Measurements from ENCODE around the gene ADGRD2.

Gene ADGRD2

DNA sequence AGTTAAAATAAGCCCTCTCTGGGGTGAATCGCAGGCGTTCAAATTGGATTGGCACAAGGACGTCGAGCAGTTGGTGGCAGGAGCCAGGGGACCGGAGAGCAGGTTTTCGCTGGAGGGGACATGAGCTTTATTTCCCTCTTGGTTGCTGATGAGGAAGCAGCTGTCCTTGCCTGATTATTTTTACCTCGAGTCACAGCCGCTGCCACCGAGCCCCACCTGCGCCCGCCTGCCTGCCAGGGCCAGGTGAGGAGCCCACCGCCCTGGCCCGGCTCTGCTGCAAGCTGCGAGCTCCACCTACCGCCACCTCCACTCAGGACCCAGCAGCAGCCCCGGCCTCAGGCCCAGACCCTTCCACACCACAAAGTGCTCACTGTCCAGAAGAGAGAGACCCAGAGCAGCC lies 9.0 kb upstream of the ADGRD2 start:
- no peak overlapping the region for H2BK5ac ChIP-seq (ENCODE audit: low read depth, low read length, poor library complexity)
- no peak overlapping the region for H3K4me3 ChIP-seq (ENCODE audit: low read depth, low read length)
- H3K4me2 ChIP-seq (ENCODE audit: low read length), result no peak overlapping the region
- no peak overlapping the region for H3K14ac ChIP-seq (ENCODE audit: low read length)
- no peaks in the 10 kb centered on the region for H3K79me1 ChIP-seq (ENCODE audit: low read length)
- H3K27ac ChIP-seq (ENCODE audit: low read depth, low read length), result no peak overlapping the region
- no peak overlapping the region for H2BK12ac ChIP-seq (ENCODE audit: low read length)
- H3K4ac ChIP-seq (ENCODE audit: low read depth, low read length), result no peak overlapping the region
- no peaks in the 10 kb centered on the region for H3K36me3 ChIP-seq (ENCODE audit: control insufficient read depth in 1 of 2, insufficient read depth in 2 of 2, low read length in 2 of 2)
- no peak overlapping the region for H4K8ac ChIP-seq (ENCODE audit: low read depth, low read length)
- H3K79me2 ChIP-seq (ENCODE audit: control insufficient read depth, insufficient read depth, low read length, poor library complexity), result no peaks in the 10 kb centered on the region
- H3K9me3 ChIP-seq (ENCODE audit: insufficient read depth, low read depth, low read length), result peaks cover 4% of the 10 kb centered on the region
- no peak overlapping the region for H2AK5ac ChIP-seq (ENCODE audit: low read length)
- WGBS (ENCODE audit: extremely low coverage, insufficient coverage, insufficient read length), result no CpG with 5 or more reads among the region's 16 CpGs
- H3K23ac ChIP-seq (ENCODE audit: low read length), result no peak overlapping the region
- H3K4me1 ChIP-seq (ENCODE audit: control insufficient read depth in 1 of 2, insufficient read depth in 2 of 2, low read length in 2 of 2), result no peaks in the 10 kb centered on the region
- no peak overlapping the region for H3K18ac ChIP-seq (ENCODE audit: low read length)
- H3K27me3 ChIP-seq (ENCODE audit: insufficient read depth, low read length), result no peaks in the 10 kb centered on the region
- H4K12ac ChIP-seq (ENCODE audit: low read depth, low read length), result no peak overlapping the region
- H2BK120ac ChIP-seq (ENCODE audit: insufficient read depth, low read length, poor library complexity), result no peak overlapping the region
- H4K91ac ChIP-seq (ENCODE audit: low read depth, low read length), result no peak overlapping the region
- no peak overlapping the region for H3K9ac ChIP-seq (ENCODE audit: low read length)
- H2AFZ ChIP-seq (ENCODE audit: insufficient read depth, low read length, poor library complexity), result no peak overlapping the region
- DNase-seq, result no peak

DNA sequence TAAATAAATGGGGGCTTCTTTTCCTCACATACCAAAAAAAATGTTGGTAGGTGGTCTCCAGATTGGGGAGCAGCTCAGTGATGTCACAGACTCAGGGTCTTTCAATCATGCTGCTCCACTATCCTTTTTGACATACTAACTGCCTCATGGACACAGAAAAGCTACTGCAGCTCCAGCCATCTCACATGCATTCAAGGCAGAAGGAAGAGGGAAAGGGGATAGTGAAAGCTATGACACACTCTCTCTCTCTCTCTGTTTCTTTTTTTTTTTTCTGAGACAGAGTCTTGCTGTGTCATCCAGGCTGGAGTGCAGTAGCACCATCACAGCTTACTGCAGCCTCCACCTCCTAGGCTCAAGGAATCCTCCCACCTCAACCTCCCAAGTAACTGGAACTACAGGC lies 7.9 kb upstream of the ADGRD2 start:
- H3K79me2 ChIP-seq (ENCODE audit: control insufficient read depth, insufficient read depth, low read length, poor library complexity), result no peaks in the 10 kb centered on the region
- H2BK12ac ChIP-seq (ENCODE audit: low read length), result no peak overlapping the region
- H3K36me3 ChIP-seq (ENCODE audit: control insufficient read depth in 1 of 2, insufficient read depth in 2 of 2, low read length in 2 of 2), result no peaks in the 10 kb centered on the region
- no peak overlapping the region for H3K9ac ChIP-seq (ENCODE audit: low read length)
- no peak overlapping the region for H2AFZ ChIP-seq (ENCODE audit: insufficient read depth, low read length, poor library complexity)
- H2AK5ac ChIP-seq (ENCODE audit: low read length), result no peak overlapping the region
- H3K9me3 ChIP-seq (ENCODE audit: insufficient read depth, low read depth, low read length), result peaks cover 4% of the 10 kb centered on the region
- no peak overlapping the region for H4K8ac ChIP-seq (ENCODE audit: low read depth, low read length)
- H2BK5ac ChIP-seq (ENCODE audit: low read depth, low read length, poor library complexity), result no peak overlapping the region
- H3K4me3 ChIP-seq (ENCODE audit: low read depth, low read length), result no peak overlapping the region
- no peaks in the 10 kb centered on the region for H3K79me1 ChIP-seq (ENCODE audit: low read length)
- H4K12ac ChIP-seq (ENCODE audit: low read depth, low read length), result no peak overlapping the region
- H4K91ac ChIP-seq (ENCODE audit: low read depth, low read length), result no peak overlapping the region
- H3K14ac ChIP-seq (ENCODE audit: low read length), result no peak overlapping the region
- no peak overlapping the region for H3K4ac ChIP-seq (ENCODE audit: low read depth, low read length)
- H2BK120ac ChIP-seq (ENCODE audit: insufficient read depth, low read length, poor library complexity), result no peak overlapping the region
- no peak overlapping the region for H3K23ac ChIP-seq (ENCODE audit: low read length)
- H3K4me1 ChIP-seq (ENCODE audit: control insufficient read depth in 1 of 2, insufficient read depth in 2 of 2, low read length in 2 of 2), result no peaks in the 10 kb centered on the region
- no peak overlapping the region for H3K27ac ChIP-seq (ENCODE audit: low read depth, low read length)
- H3K27me3 ChIP-seq (ENCODE audit: insufficient read depth, low read length), result no peaks in the 10 kb centered on the region
- H3K18ac ChIP-seq (ENCODE audit: low read length), result no peak overlapping the region
- H3K4me2 ChIP-seq (ENCODE audit: low read length), result no peak overlapping the region
- DNase-seq, result no peak

DNA sequence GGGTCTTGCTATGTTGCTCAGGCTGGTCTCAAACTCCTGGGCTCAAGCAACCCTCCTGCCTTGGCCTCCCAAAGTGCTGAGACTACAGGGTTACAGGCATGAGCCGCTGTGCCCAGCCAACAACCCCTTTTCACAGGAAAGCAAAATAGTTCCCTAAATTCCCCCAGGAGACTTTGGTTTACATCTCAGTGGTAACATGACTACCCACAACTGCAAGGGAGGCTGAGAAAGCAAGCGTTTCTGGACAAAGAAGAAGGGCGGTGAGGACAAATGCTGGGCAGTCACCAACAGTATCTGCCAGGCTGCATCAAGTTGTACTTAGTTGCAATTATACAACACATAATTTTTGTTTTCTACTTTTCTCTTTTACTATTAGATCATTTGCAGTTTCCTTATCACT lies 7.4 kb upstream of the ADGRD2 start:
- Histone ChIP-seq H2AFZ (ENCODE audit: insufficient read depth, low read length, poor library complexity) (no peak overlapping the region), H3K4me3 (ENCODE audit: low read depth, low read length) (no peak overlapping the region), H2AK5ac (ENCODE audit: low read length) (no peak overlapping the region), H2BK120ac (ENCODE audit: insufficient read depth, low read length, poor library complexity) (no peak overlapping the region), H4K8ac (ENCODE audit: low read depth, low read length) (no peak overlapping the region), H3K36me3 (ENCODE audit: control insufficient read depth in 1 of 2, insufficient read depth in 2 of 2, low read length in 2 of 2) (no peaks in the 10 kb centered on the region), H4K12ac (ENCODE audit: low read depth, low read length) (no peak overlapping the region), H3K23ac (ENCODE audit: low read length) (no peak overlapping the region), H2BK12ac (ENCODE audit: low read length) (no peak overlapping the region), H4K91ac (ENCODE audit: low read depth, low read length) (no peak overlapping the region), H3K27ac (ENCODE audit: low read depth, low read length) (no peak overlapping the region), H2BK5ac (ENCODE audit: low read depth, low read length, poor library complexity) (no peak overlapping the region), H3K14ac (ENCODE audit: low read length) (no peak overlapping the region), H3K9me3 (ENCODE audit: insufficient read depth, low read depth, low read length) (peaks cover 4% of the 10 kb centered on the region), H3K27me3 (ENCODE audit: insufficient read depth, low read length) (no peaks in the 10 kb centered on the region), H3K4me1 (ENCODE audit: control insufficient read depth in 1 of 2, insufficient read depth in 2 of 2, low read length in 2 of 2) (no peaks in the 10 kb centered on the region), H3K79me2 (ENCODE audit: control insufficient read depth, insufficient read depth, low read length, poor library complexity) (no peaks in the 10 kb centered on the region), H3K4me2 (ENCODE audit: low read length) (no peak overlapping the region), H3K18ac (ENCODE audit: low read length) (no peak overlapping the region), H3K79me1 (ENCODE audit: low read length) (no peaks in the 10 kb centered on the region), H3K4ac (ENCODE audit: low read depth, low read length) (no peak overlapping the region), H3K9ac (ENCODE audit: low read length) (no peak overlapping the region)
- no peak for DNase-seq
- WGBS (ENCODE audit: extremely low coverage, insufficient coverage, insufficient read length), result no CpG with 5 or more reads among the region's 3 CpGs

DNA sequence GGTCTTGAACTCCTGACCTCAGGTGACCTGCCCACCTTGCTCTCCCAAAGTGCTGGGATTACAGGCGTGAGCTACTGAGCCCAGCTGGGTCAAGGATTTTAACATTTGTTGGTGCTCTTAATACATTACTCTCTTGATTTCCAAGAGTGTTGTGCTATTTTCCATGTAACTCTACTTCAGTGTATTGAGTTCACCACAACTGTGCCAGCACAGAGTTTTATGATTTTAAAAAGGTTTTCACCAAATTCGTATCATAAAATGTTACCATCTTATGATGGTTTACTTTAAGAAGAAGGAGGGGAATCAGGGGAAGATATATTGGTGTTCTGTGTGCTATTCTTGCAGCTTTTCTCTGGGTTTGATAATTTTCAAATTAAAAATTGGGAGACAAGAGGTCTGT lies 6.6 kb upstream of the ADGRD2 start:
- Histone ChIP-seq H3K4me1 (ENCODE audit: control insufficient read depth in 1 of 2, insufficient read depth in 2 of 2, low read length in 2 of 2) (no peaks in the 10 kb centered on the region), H4K8ac (ENCODE audit: low read depth, low read length) (no peak overlapping the region), H3K27me3 (ENCODE audit: insufficient read depth, low read length) (no peaks in the 10 kb centered on the region), H2AK5ac (ENCODE audit: low read length) (no peak overlapping the region), H3K27ac (ENCODE audit: low read depth, low read length) (no peak overlapping the region), H4K12ac (ENCODE audit: low read depth, low read length) (no peak overlapping the region), H3K14ac (ENCODE audit: low read length) (no peak overlapping the region), H2AFZ (ENCODE audit: insufficient read depth, low read length, poor library complexity) (no peak overlapping the region), H3K23ac (ENCODE audit: low read length) (no peak overlapping the region), H4K91ac (ENCODE audit: low read depth, low read length) (no peak overlapping the region), H3K79me2 (ENCODE audit: control insufficient read depth, insufficient read depth, low read length, poor library complexity) (no peaks in the 10 kb centered on the region), H3K4me2 (ENCODE audit: low read length) (no peak overlapping the region), H3K18ac (ENCODE audit: low read length) (no peak overlapping the region), H3K4ac (ENCODE audit: low read depth, low read length) (no peak overlapping the region), H2BK12ac (ENCODE audit: low read length) (no peak overlapping the region), H3K79me1 (ENCODE audit: low read length) (no peaks in the 10 kb centered on the region), H3K9me3 (ENCODE audit: insufficient read depth, low read depth, low read length) (peaks cover 4% of the 10 kb centered on the region), H2BK5ac (ENCODE audit: low read depth, low read length, poor library complexity) (no peak overlapping the region), H3K9ac (ENCODE audit: low read length) (no peak overlapping the region), H3K4me3 (ENCODE audit: low read depth, low read length) (no peak overlapping the region), H2BK120ac (ENCODE audit: insufficient read depth, low read length, poor library complexity) (no peak overlapping the region), H3K36me3 (ENCODE audit: control insufficient read depth in 1 of 2, insufficient read depth in 2 of 2, low read length in 2 of 2) (no peaks in the 10 kb centered on the region)
- WGBS (ENCODE audit: extremely low coverage, insufficient coverage, insufficient read length), result no CpG with 5 or more reads among the region's 2 CpGs
- DNase-seq, result no peak

DNA sequence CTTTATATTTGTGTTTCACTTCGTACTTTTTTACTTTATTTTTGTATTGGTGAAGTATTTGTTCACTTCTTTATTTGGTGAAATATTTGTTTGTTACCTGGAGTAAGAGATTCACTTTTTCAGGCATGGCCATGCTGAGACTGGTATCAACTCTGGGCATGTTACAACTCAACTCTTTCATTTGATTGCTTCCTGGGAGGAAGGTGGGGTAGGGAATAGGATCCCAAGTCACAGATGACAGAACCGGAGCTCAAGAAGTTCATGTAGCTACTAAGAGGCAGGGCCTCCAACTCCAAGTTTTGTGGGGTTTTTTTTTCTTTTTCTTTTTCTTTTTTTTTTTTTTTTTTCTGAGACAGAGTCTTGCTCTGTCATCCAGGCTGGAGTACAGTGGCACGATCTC lies 6.1 kb upstream of the ADGRD2 start:
- no peak for DNase-seq
- Histone ChIP-seq H2BK5ac (ENCODE audit: low read depth, low read length, poor library complexity) (no peak overlapping the region), H2AK5ac (ENCODE audit: low read length) (no peak overlapping the region)

More for the DNA sequence above, 6.1 kb upstream of the ADGRD2 start:
- Histone ChIP-seq H3K4ac (ENCODE audit: low read depth, low read length) (no peak overlapping the region), H3K9ac (ENCODE audit: low read length) (no peak overlapping the region), H3K4me2 (ENCODE audit: low read length) (no peak overlapping the region), H3K27me3 (ENCODE audit: insufficient read depth, low read length) (no peaks in the 10 kb centered on the region), H3K36me3 (ENCODE audit: control insufficient read depth in 1 of 2, insufficient read depth in 2 of 2, low read length in 2 of 2) (no peaks in the 10 kb centered on the region), H2BK120ac (ENCODE audit: insufficient read depth, low read length, poor library complexity) (no peak overlapping the region), H3K14ac (ENCODE audit: low read length) (no peak overlapping the region), H4K12ac (ENCODE audit: low read depth, low read length) (no peak overlapping the region), H3K9me3 (ENCODE audit: insufficient read depth, low read depth, low read length) (peaks cover 4% of the 10 kb centered on the region), H3K79me1 (ENCODE audit: low read length) (no peaks in the 10 kb centered on the region), H3K4me1 (ENCODE audit: control insufficient read depth in 1 of 2, insufficient read depth in 2 of 2, low read length in 2 of 2) (no peaks in the 10 kb centered on the region), H3K4me3 (ENCODE audit: low read depth, low read length) (no peak overlapping the region), H2BK12ac (ENCODE audit: low read length) (no peak overlapping the region), H3K79me2 (ENCODE audit: control insufficient read depth, insufficient read depth, low read length, poor library complexity) (no peaks in the 10 kb centered on the region), H3K18ac (ENCODE audit: low read length) (no peak overlapping the region), H4K8ac (ENCODE audit: low read depth, low read length) (no peak overlapping the region), H3K27ac (ENCODE audit: low read depth, low read length) (no peak overlapping the region), H3K23ac (ENCODE audit: low read length) (no peak overlapping the region), H2AFZ (ENCODE audit: insufficient read depth, low read length, poor library complexity) (no peak overlapping the region), H4K91ac (ENCODE audit: low read depth, low read length) (no peak overlapping the region)
- WGBS (ENCODE audit: extremely low coverage, insufficient coverage, insufficient read length), result no CpG with 5 or more reads among the region's 3 CpGs
